Esophagus muscularis mucosa (tissue), 4 donors: ENCODE results near the gene C16orf86. TPM values are rescaled to one million over a fixed set of nuclear protein-coding genes. Genes with fewer than 3 reads are reported as not detected.

Source experiments
- DNase-seq: peaks from one replicate; pipeline ENCODE4 v3.0.0-alpha.2; 2017; ENCODE audit errors: extremely low spot score
- H3K27ac ChIP-seq, 4 donors: fragments of 200-600 bp; sonication (generic); replicated peaks in 1 of 4; 1 replicate in 3 of 4; 2 replicates in 1 of 4; pipeline ENCODE4 v1.5.1; 2016 to 2019; ENCODE audit warnings: mild to moderate bottlenecking in 1 of 4
- H3K27me3 ChIP-seq, 4 donors: fragments of 200-600 bp; sonication (generic); one replicate each; pipeline versions ENCODE4 v1.5.1 to v1.6.0; 2016 to 2019
- H3K36me3 ChIP-seq, 4 donors: fragments of 200-600 bp; sonication (generic); one replicate each; pipeline ENCODE4 v1.5.1; 2016 to 2019
- H3K4me1 ChIP-seq, 4 donors: fragments of 200-600 bp; sonication (generic); one replicate each; pipeline ENCODE4 v1.5.1; 2016 to 2019
- H3K4me3 ChIP-seq, 4 donors: fragments of 200-600 bp; sonication (generic); 1 replicate in 2 of 4; 2 replicates in 2 of 4; pipeline ENCODE4 v1.5.1; 2016 to 2019; ENCODE audit warnings: mild to moderate bottlenecking in 4 of 4, moderate library complexity in 1 of 4
- H3K9me3 ChIP-seq, 4 donors: fragments of 200-600 bp; sonication (generic); 1 replicate in 3 of 4; 2 replicates in 1 of 4; pipeline ENCODE4 v1.5.1; 2016 to 2019
- CTCF ChIP-seq, 3 experiments: fragments of 200-600 bp in 2 of 3; fragments of 450-650 bp in 1 of 3; sonication (generic) in 2 of 3; IDR thresholded peaks; one replicate each; pipeline ENCODE4 v1.5.1; 2017 to 2019; ENCODE audit warnings: antibody characterized with exemption in 3 of 3, mild to moderate bottlenecking in 2 of 3, moderate library complexity in 1 of 3
- EP300 ChIP-seq: sonication (generic); formaldehyde crosslinking; IDR thresholded peaks from one replicate; pipeline ENCODE4 v1.6.1; 2017; ENCODE audit warnings: antibody characterized with exemption
- POLR2A ChIP-seq: fragments of 450-650 bp; IDR thresholded peaks from one replicate; pipeline ENCODE4 v1.6.1; 2017; ENCODE audit warnings: antibody characterized with exemption, moderate library complexity, mild to moderate bottlenecking, low read depth
- POLR2AphosphoS5 ChIP-seq, 2 donors: sonication (generic); formaldehyde crosslinking; IDR thresholded peaks; one replicate each; pipeline ENCODE4 v1.6.1; 2017; ENCODE audit warnings: antibody characterized with exemption in 2 of 2
- WGBS: methylation state at CpG from one replicate; pipeline ENCODE4 v1.1.5; 2018; 5-methylcytosine and 5-hydroxymethylcytosine counted together
- intact Hi-C: fragments of 100-400 bp; cut with DNase I; formaldehyde crosslinking; loops from one replicate; pipeline ENCODE4 v1.15.1; 2023
- total RNA-seq, 4 donors: library from RNA; depleted of rRNA; stranded (reverse); fragments of >200 nt; gene quantifications; one replicate each; pipeline versions ENCODE4 v1.1.0 to v1.2.1, GENCODE V29; 2016

Gene C16orf86
- total RNA-seq, 4 donors from 2014 or later: 5.1 to 15.6 (median 9.1) TPM

- WGBS: 90% methylated on average over 12 of the region's 12 CpGs
- intact Hi-C loops: no loop called here
- H3K36me3 ChIP-seq: peaks cover 34 to 72% (median 62%) of the 10 kb centered on the region in 4 donors
- H3K27ac ChIP-seq: no peak overlapping the region
- H3K4me1 ChIP-seq: peaks cover 10 to 31% (median 26%) of the 10 kb centered on the region in 4 donors
- TF ChIP-seq POLR2A: no peak
- TF ChIP-seq POLR2AphosphoS5 (IDR thresholded peaks at IDR 0.05): no peak
- no peak for TF ChIP-seq EP300
- TF ChIP-seq CTCF (IDR thresholded peaks at IDR 0.05): no peak
- H3K4me3 ChIP-seq: no peak overlapping the region
- no peaks in the 10 kb centered on the region for H3K27me3 ChIP-seq
- H3K9me3 ChIP-seq: peaks cover 0 to 1% (median 0%) of the 10 kb centered on the region in 4 donors
- DNase-seq: no peak
These were observed 29.0 kb upstream of the C16orf86 start for GRCh38 chr16:67637625-67638024.

- intact Hi-C loops: no loop called here
- peaks cover 0 to 28% (median 15%) of the 10 kb centered on the region in 4 donors for H3K27me3 ChIP-seq
- H3K27ac ChIP-seq: peak overlapping the region in 3 of 4 donors; percentile 40 to 66 (median 50)
- TF ChIP-seq POLR2AphosphoS5 (IDR thresholded peaks at IDR 0.05) (peak; percentile 38 to 62), EP300 (no peak), POLR2A (no peak), CTCF (IDR thresholded peaks at IDR 0.05) (peak in 1 of 3 experiments; percentile 6)
- peaks cover 0 to 4% (median 0%) of the 10 kb centered on the region in 4 donors for H3K9me3 ChIP-seq
- peaks cover 17 to 28% (median 26%) of the 10 kb centered on the region in 4 donors for H3K36me3 ChIP-seq
- no peak overlapping the region for H3K4me3 ChIP-seq
- H3K4me1 ChIP-seq: peaks cover 11 to 37% (median 35%) of the 10 kb centered on the region in 4 donors
- 45% methylated on average over 8 of the region's 10 CpGs for WGBS
- no peak for DNase-seq
These were observed 24.6 kb upstream of the C16orf86 start for GRCh38 chr16:67641779-67642708.

- Histone ChIP-seq H3K9me3 (peaks cover 0 to 4% (median 0%) of the 10 kb centered on the region in 4 donors), H3K4me1 (peaks cover 11 to 47% (median 45%) of the 10 kb centered on the region in 4 donors), H3K36me3 (peaks cover 0 to 8% (median 7%) of the 10 kb centered on the region in 4 donors), H3K27ac (no peak overlapping the region), H3K4me3 (no peak overlapping the region), H3K27me3 (peaks cover 4 to 47% (median 32%) of the 10 kb centered on the region in 4 donors)
- intact Hi-C loops: no loop called here
- no peak for TF ChIP-seq EP300
- no peak for TF ChIP-seq POLR2AphosphoS5 (IDR thresholded peaks at IDR 0.05)
- no peak for TF ChIP-seq CTCF (IDR thresholded peaks at IDR 0.05)
- TF ChIP-seq POLR2A: no peak
- WGBS: 94% methylated on average over 9 of the region's 9 CpGs
- no peak for DNase-seq
These were observed 22.6 kb upstream of the C16orf86 start for GRCh38 chr16:67644038-67644437.

DNA sequence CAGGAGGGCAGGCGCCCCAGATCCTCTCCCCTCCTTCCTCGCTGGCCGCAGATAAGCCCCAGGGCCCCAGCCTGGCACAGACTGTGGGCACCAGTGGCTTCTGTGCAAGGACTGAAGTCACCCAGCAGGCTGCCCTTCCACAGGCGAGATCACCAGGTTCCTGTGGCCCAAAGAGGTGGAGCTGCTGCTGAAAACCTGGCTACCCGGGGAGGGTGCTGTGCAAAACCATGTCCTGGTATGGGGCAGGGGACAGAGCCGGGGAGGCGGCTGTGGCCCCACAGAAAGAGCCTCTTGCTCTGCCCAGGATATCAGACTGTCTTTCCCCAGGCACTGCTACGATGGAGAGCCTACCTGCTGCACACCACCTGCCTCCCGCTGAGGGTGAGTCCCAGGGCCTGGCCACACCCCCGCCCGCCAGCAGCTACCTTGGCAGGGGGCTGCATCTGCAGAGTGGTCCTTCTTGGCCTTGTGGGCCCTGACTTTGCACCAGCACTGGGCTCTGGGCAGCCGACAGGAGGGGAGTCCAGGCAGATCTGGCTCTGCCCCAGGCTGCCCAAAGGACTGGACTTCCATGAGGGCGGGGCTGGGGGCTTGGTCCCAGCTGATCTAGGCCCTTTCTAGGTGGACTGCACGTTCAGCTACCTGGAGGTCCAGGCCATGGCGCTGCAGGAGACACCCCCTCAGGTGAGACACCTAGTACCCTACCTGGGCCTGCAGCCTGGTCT is 21.1 kb upstream of the C16orf86 start:
- no peak for TF ChIP-seq CTCF (IDR thresholded peaks at IDR 0.05)
- TF ChIP-seq POLR2A: no peak
- no peak for TF ChIP-seq EP300
- TF ChIP-seq POLR2AphosphoS5 (IDR thresholded peaks at IDR 0.05): no peak
- intact Hi-C loops: no loop called here
- peaks cover 11 to 47% (median 46%) of the 10 kb centered on the region in 4 donors for H3K4me1 ChIP-seq
- H3K4me3 ChIP-seq: peak overlapping the region in 3 of 4 donors; percentile 42 to 58 (median 44)
- 80% methylated on average over 1 of the region's 15 CpGs for WGBS
- no peak overlapping the region for H3K27ac ChIP-seq
- no peak for DNase-seq
- H3K9me3 ChIP-seq: peaks cover 0 to 4% (median 0%) of the 10 kb centered on the region in 4 donors
- no peaks in the 10 kb centered on the region for H3K36me3 ChIP-seq
- peaks cover 4 to 63% (median 40%) of the 10 kb centered on the region in 4 donors for H3K27me3 ChIP-seq
